Prostate gland (tissue), 2 donors: ENCODE results near the gene MRPL54.
"Not testable (repeated sequence)": the region's sequence is repeated elsewhere in the genome, so short reads cannot be mapped to it uniquely, and the experiment has no call there.

Experiments used
- CTCF ChIP-seq, 4 experiments: fragments of 200-600 bp in 2 of 4; fragments of 450-650 bp in 2 of 4; sonication (generic) in 2 of 4; IDR thresholded peaks; 1 replicate in 3 of 4; 2 replicates in 1 of 4; pipeline ENCODE4 v1.5.1; 2016 to 2019; ENCODE audit warnings: antibody characterized with exemption in 4 of 4, mild to moderate bottlenecking in 2 of 4, moderate library complexity in 2 of 4
- POLR2A ChIP-seq: fragments of 450-650 bp; IDR thresholded peaks from one replicate; pipeline ENCODE4 v1.6.1; 2016; ENCODE audit warnings: antibody characterized with exemption, mild to moderate bottlenecking

GRCh38 chr19:3757705-3758104 is 4.8 kb upstream of the MRPL54 start:
- TF ChIP-seq CTCF (IDR thresholded peaks at IDR 0.05); POLR2A: not testable (repeated sequence)
